H1 (cell line): ENCODE measurements around the gene TMPO. TPM values are rescaled to one million over a fixed set of nuclear protein-coding genes. Genes with fewer than 3 reads are reported as not detected.

Source experiments
- CTCF ChIA-PET: fragments of 300-600 bp; sonication (Branson Sonifier 250); formaldehyde crosslinking; loops from one replicate; lab custom pipeline; 2021; ENCODE audit not compliant: partially characterized antibody; lab: Charles Lee
- POLR2A ChIA-PET: fragments of 300-600 bp; sonication (Branson Sonifier 250); formaldehyde crosslinking; loops from one replicate; lab custom pipeline; 2021; ENCODE audit warnings: inconsistent platforms; ENCODE audit not compliant: partially characterized antibody; lab: Charles Lee
- DNase-seq, 2 experiments: peaks; one replicate each; pipeline versions ENCODE4 v3.0.0 to v3.0.0-alpha.2; 2010 to 2022; ENCODE audit warnings: low spot score in 2 of 2, low read depth in 1 of 2, mixed read lengths in 1 of 2
- FAIRE-seq: peaks from 2 replicates; lab custom pipeline; 2011; peaks lifted over from hg19 to GRCh38; lab: Jason Lieb, UNC
- H2AFZ ChIP-seq: 2 replicates; pipeline ENCODE4 v1.8.1; 2012; ENCODE audit warnings: low read length, inconsistent platforms
- H2AK5ac ChIP-seq: 2 replicates; pipeline ENCODE4 v1.6.1; 2013; ENCODE audit warnings: low read depth, low read length
- H2BK120ac ChIP-seq: replicated peaks from 2 replicates; pipeline ENCODE3; 2013; ENCODE audit warnings: low read depth, low read length, inconsistent platforms
- H2BK12ac ChIP-seq: 2 replicates; pipeline ENCODE4 v1.6.1; 2013; ENCODE audit warnings: low read depth, low read length
- H2BK15ac ChIP-seq: 2 replicates; pipeline ENCODE4 v1.6.1; 2013; ENCODE audit warnings: low read length
- H2BK20ac ChIP-seq: 2 replicates; pipeline ENCODE4 v1.6.1; 2013; ENCODE audit warnings: low read length
- H2BK5ac ChIP-seq: 2 replicates; pipeline ENCODE4 v1.6.1; 2013; ENCODE audit warnings: low read depth, low read length
- H3K14ac ChIP-seq: 2 replicates; pipeline ENCODE4 v1.6.1; 2013; ENCODE audit warnings: inconsistent platforms; ENCODE audit not compliant: insufficient read length
- H3K18ac ChIP-seq: 2 replicates; pipeline ENCODE4 v1.6.1; 2013; ENCODE audit warnings: low read length; ENCODE audit errors: extremely low read depth
- H3K23ac ChIP-seq: 2 replicates; pipeline ENCODE4 v1.6.1; 2013; ENCODE audit warnings: inconsistent platforms; ENCODE audit not compliant: insufficient read length
- H3K23me2 ChIP-seq: 2 replicates; pipeline ENCODE4 v1.6.1; 2013; ENCODE audit warnings: low read depth, low read length
- H3K27ac ChIP-seq: 2 replicates; pipeline ENCODE4 v1.6.1; 2011; ENCODE audit warnings: low read depth, low read length, inconsistent platforms
- H3K27me3 ChIP-seq, 4 experiments: replicated peaks in 1 of 4; 1 replicate in 1 of 4; 2 replicates in 3 of 4; pipeline versions ENCODE4 v1.6.1 to v1.8.1; 2011 to 2013; ENCODE audit warnings: low read length in 3 of 4, mild to moderate bottlenecking in 3 of 4, inconsistent platforms in 2 of 4, mixed read lengths in 2 of 4, moderate library complexity in 1 of 4; ENCODE audit not compliant: control insufficient read depth in 3 of 4, insufficient read depth in 3 of 4; ENCODE audit errors: extremely low read depth in 1 of 4
- H3K36me3 ChIP-seq, 4 experiments: 2 replicates each; pipeline versions ENCODE4 v1.6.1 to v1.8.1; 2011 to 2013; ENCODE audit warnings: mild to moderate bottlenecking in 4 of 4, low read length in 3 of 4, moderate library complexity in 2 of 4, control low read depth in 1 of 4, inconsistent platforms in 1 of 4; ENCODE audit not compliant: insufficient read depth in 4 of 4, control insufficient read depth in 2 of 4
- H3K4ac ChIP-seq: replicated peaks from 2 replicates; pipeline ENCODE3; 2013; ENCODE audit warnings: low read length, low read depth, mixed read lengths, inconsistent platforms; ENCODE audit not compliant: insufficient read length
- H3K4me1 ChIP-seq, 4 experiments: replicated peaks in 1 of 4; 1 replicate in 1 of 4; 2 replicates in 3 of 4; pipeline versions ENCODE4 v1.6.1 to v1.8.1; 2011 to 2013; ENCODE audit warnings: low read length in 3 of 4, inconsistent platforms in 2 of 4, mixed read lengths in 1 of 4; ENCODE audit not compliant: insufficient read depth in 4 of 4, control insufficient read depth in 3 of 4
- H3K4me2 ChIP-seq, 2 experiments: 2 replicates each; pipeline versions ENCODE4 v1.6.1 to v1.8.1; 2011 to 2013; ENCODE audit warnings: low read depth in 2 of 2, low read length in 2 of 2, control low read depth in 1 of 2, inconsistent platforms in 1 of 2, mild to moderate bottlenecking in 1 of 2; ENCODE audit not compliant: insufficient read depth in 1 of 2
- H3K4me3 ChIP-seq, 4 experiments: fragments of 200-600, 300-600 bp in 1 of 4; sonication (generic), shearing (Covaris generic), sonication (Bioruptor Twin) in 1 of 4; 2 replicates each; pipeline versions ENCODE4 v1.5.1 to v1.8.1; 2011 to 2016; ENCODE audit warnings: low read length in 4 of 4, low read depth in 3 of 4, control low read depth in 2 of 4, inconsistent platforms in 2 of 4, mild to moderate bottlenecking in 2 of 4, mixed read lengths in 1 of 4, moderate library complexity in 1 of 4; ENCODE audit not compliant: insufficient read depth in 2 of 4; ENCODE audit errors: extremely low read depth in 1 of 4
- H3K56ac ChIP-seq: replicated peaks from 2 replicates; pipeline ENCODE3; 2013; ENCODE audit warnings: low read depth, mild to moderate bottlenecking, mixed read lengths, low read length, inconsistent platforms; ENCODE audit not compliant: insufficient read length
- H3K79me1 ChIP-seq: 2 replicates; pipeline ENCODE4 v1.6.1; 2013; ENCODE audit warnings: low read depth, low read length, control low read depth
- H3K79me2 ChIP-seq, 2 experiments: 2 replicates each; pipeline versions ENCODE4 v1.6.1 to v1.8.1; 2012 to 2013; ENCODE audit warnings: low read length in 2 of 2, mild to moderate bottlenecking in 2 of 2, inconsistent platforms in 1 of 2; ENCODE audit not compliant: insufficient read depth in 2 of 2, control insufficient read depth in 1 of 2
- H3K9ac ChIP-seq, 4 experiments: replicated peaks in 1 of 4; 1 replicate in 1 of 4; 2 replicates in 3 of 4; pipeline versions ENCODE4 v1.6.1 to v1.8.1; 2011 to 2013; ENCODE audit warnings: low read depth in 3 of 4, low read length in 3 of 4, control low read depth in 2 of 4, mild to moderate bottlenecking in 2 of 4, moderate library complexity in 2 of 4, inconsistent platforms in 1 of 4; ENCODE audit errors: extremely low read depth in 1 of 4
- H3K9me3 ChIP-seq, 2 experiments: 2 replicates each; pipeline versions ENCODE4 v1.6.1 to v1.8.1; 2012 to 2013; ENCODE audit warnings: mild to moderate bottlenecking in 2 of 2, moderate library complexity in 2 of 2, control low read depth in 1 of 2, inconsistent platforms in 1 of 2, low read depth in 1 of 2, low read length in 1 of 2, mixed read lengths in 1 of 2; ENCODE audit not compliant: insufficient read depth in 2 of 2
- H4K20me1 ChIP-seq, 2 experiments: replicated peaks in 1 of 2; 2 replicates each; pipeline versions ENCODE3 to v1.8.1; 2011 to 2013; ENCODE audit warnings: inconsistent platforms in 2 of 2, low read length in 2 of 2, mild to moderate bottlenecking in 1 of 2; ENCODE audit not compliant: insufficient read depth in 2 of 2, control insufficient read depth in 1 of 2
- H4K5ac ChIP-seq: 2 replicates; pipeline ENCODE4 v1.6.1; 2013; ENCODE audit warnings: low read length, low read depth, mixed read lengths, inconsistent platforms; ENCODE audit not compliant: insufficient read length
- H4K8ac ChIP-seq: 2 replicates; pipeline ENCODE4 v1.8.0; 2013; ENCODE audit warnings: mild to moderate bottlenecking, moderate library complexity, low read length, inconsistent platforms; ENCODE audit not compliant: insufficient read depth; ENCODE audit errors: extremely low read depth
- H4K91ac ChIP-seq: replicated peaks from 2 replicates; pipeline ENCODE3; 2013; ENCODE audit warnings: low read length, mixed read lengths, inconsistent platforms; ENCODE audit not compliant: insufficient read length
- EZH2 ChIP-seq: fragments of 200-600 bp; sonication (generic); IDR thresholded peaks from 2 replicates; pipeline ENCODE4 v1.7.1; 2012; ENCODE audit warnings: low read depth, mild to moderate bottlenecking, moderate library complexity, low read length, inconsistent platforms; ENCODE audit not compliant: severe bottlenecking
- GTF2F1 ChIP-seq: IDR thresholded peaks from 2 replicates; pipeline ENCODE4 v1.6.1; 2012; ENCODE audit warnings: low read depth, low read length, improper control_type of control experiment, borderline replicate concordance
- RNF2 ChIP-seq: fragments of 200-900, 300-1000 bp; sonication (generic); IDR thresholded peaks from 2 replicates; pipeline ENCODE4 v1.7.1; 2016; ENCODE audit warnings: borderline replicate concordance, low read depth, mild to moderate bottlenecking, antibody characterized with exemption, low read length; ENCODE audit not compliant: poor library complexity, severe bottlenecking; ENCODE audit errors: missing control alignments
- TAF1 ChIP-seq: IDR thresholded peaks from 2 replicates; pipeline ENCODE4 v1.6.1; 2011; ENCODE audit warnings: mild to moderate bottlenecking, low read depth, low read length
- WGBS, 2 experiments: shearing (Covaris generic) in 1 of 2; methylation state at CpG; one replicate each; pipeline versions ENCODE4 v1.1.6 to v1.1.7; 2013 to 2015; ENCODE audit warnings: low lambda C conversion rate in 2 of 2, mixed read lengths in 2 of 2, inconsistent platforms in 1 of 2, low coverage in 1 of 2, missing lambda C conversion rate in 1 of 2; ENCODE audit not compliant: insufficient replicate concordance in 2 of 2, insufficient coverage in 1 of 2, insufficient read length in 1 of 2; ENCODE audit errors: extremely low coverage in 1 of 2, missing lambda C conversion rate in 1 of 2; 5-methylcytosine and 5-hydroxymethylcytosine counted together
- polyA plus RNA-seq, 7 experiments: library from polyadenylated mRNA; depleted of rRNA in 3 of 7; stranded (reverse) in 5 of 7; unstranded in 2 of 7; fragments of >200 nt in 5 of 7; fragments of 200-250 nt in 2 of 7; gene quantifications; 1 replicate in 5 of 7; 2 replicates in 1 of 7; 4 replicates in 1 of 7; pipeline versions ENCODE4 v1.2.1 to v1.2.3, GENCODE V29; 2011 to 2013; ENCODE audit warnings: missing spikeins in 2 of 7, mixed read lengths in 2 of 7
- total RNA-seq: library from RNA; stranded (reverse); fragmentation: NEBNext Ultra II Directional; extraction: Animal tissue kit (Norgen Biotek cat#: 25700); gene quantifications from 2 replicates; pipeline ENCODE4 v1.2.1, GENCODE V29; 2021
- TF ChIP-seq, protein P1 (sequence below): IDR thresholded peaks from 2 replicates; pipeline ENCODE4 v1.6.1; 2012; ENCODE audit warnings: low read length, inconsistent platforms
- TF ChIP-seq, protein P2 (sequence below), 3 experiments: IDR thresholded peaks; 1 replicate in 2 of 3; 2 replicates in 1 of 3; pipeline versions ENCODE4 v1.5.1 to v1.6.1; 2011; ENCODE audit warnings: low read length in 3 of 3, mild to moderate bottlenecking in 3 of 3, inconsistent platforms in 2 of 3, low read depth in 1 of 3, moderate library complexity in 1 of 3; ENCODE audit not compliant: insufficient read depth in 1 of 3; ENCODE audit errors: control extremely low read depth in 1 of 3

TMPO gene
- total and polyA plus RNA-seq, 2 of the 8 experiments (the other 6 are each of a cell fraction or from before 2014, with no cell fraction given), result 43.9 to 195 TPM

GRCh38 chr12:98466640-98467400 lies 48.6 kb upstream of the TMPO start:
- H4K5ac ChIP-seq, result no peak overlapping the region
- no peak overlapping the region for H3K18ac ChIP-seq
- H3K36me3 ChIP-seq, result no peaks in the 10 kb centered on the region
- H3K23me2 ChIP-seq, result no peaks in the 10 kb centered on the region
- H4K20me1 ChIP-seq, result no peaks in the 10 kb centered on the region
- H3K9me3 ChIP-seq, result no peaks in the 10 kb centered on the region
- no peaks in the 10 kb centered on the region for H3K79me2 ChIP-seq
- ChIA-PET POLR2A (interaction anchor here (1.1 kb wide), 1 partner anchor 49 kb away, joined by 4 read pairs; the partner anchor contains the start of gene TMPO), CTCF (interaction anchor here (0.5 to 2.2 kb wide), 6 partner anchors 13 to 197 kb away, joined by 3 to 6 read pairs (median 4); no protein-coding TSS in a partner anchor)
- H3K9ac ChIP-seq, result no peak overlapping the region
- no peak overlapping the region for H4K91ac ChIP-seq
- H3K27me3 ChIP-seq, result no peaks in the 10 kb centered on the region
- no peak overlapping the region for H2AK5ac ChIP-seq
- no peak overlapping the region for H3K23ac ChIP-seq
- no peak overlapping the region for H4K8ac ChIP-seq
- no peaks in the 10 kb centered on the region for H3K79me1 ChIP-seq
- H2BK20ac ChIP-seq, result no peak overlapping the region
- no peak overlapping the region for H3K14ac ChIP-seq
- no peak overlapping the region for H2AFZ ChIP-seq
- no peak overlapping the region for H2BK5ac ChIP-seq
- FAIRE-seq, result no peak
- H2BK12ac ChIP-seq, result no peak overlapping the region
- 94% methylated on average over 5 of the region's 5 CpGs; no CpG with 5 or more reads in 1 of the 2 experiments for WGBS, 2 experiments
- H2BK15ac ChIP-seq, result no peak overlapping the region
- no peak for DNase-seq
- no peak overlapping the region for H3K4me3 ChIP-seq
- no peak overlapping the region for H3K27ac ChIP-seq
- no peak overlapping the region for H3K4me2 ChIP-seq
- H3K4ac ChIP-seq, result no peak overlapping the region
- no peak overlapping the region for H2BK120ac ChIP-seq
- no peaks in the 10 kb centered on the region for H3K4me1 ChIP-seq
- no peak overlapping the region for H3K56ac ChIP-seq
- TF ChIP-seq GTF2F1 (no peak), TAF1 (no peak), RNF2 (no peak), EZH2 (no peak)
- TF ChIP-seq, protein P1, sequence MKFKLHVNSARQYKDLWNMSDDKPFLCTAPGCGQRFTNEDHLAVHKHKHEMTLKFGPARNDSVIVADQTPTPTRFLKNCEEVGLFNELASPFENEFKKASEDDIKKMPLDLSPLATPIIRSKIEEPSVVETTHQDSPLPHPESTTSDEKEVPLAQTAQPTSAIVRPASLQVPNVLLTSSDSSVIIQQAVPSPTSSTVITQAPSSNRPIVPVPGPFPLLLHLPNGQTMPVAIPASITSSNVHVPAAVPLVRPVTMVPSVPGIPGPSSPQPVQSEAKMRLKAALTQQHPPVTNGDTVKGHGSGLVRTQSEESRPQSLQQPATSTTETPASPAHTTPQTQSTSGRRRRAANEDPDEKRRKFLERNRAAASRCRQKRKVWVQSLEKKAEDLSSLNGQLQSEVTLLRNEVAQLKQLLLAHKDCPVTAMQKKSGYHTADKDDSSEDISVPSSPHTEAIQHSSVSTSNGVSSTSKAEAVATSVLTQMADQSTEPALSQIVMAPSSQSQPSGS, result no peak
- TF ChIP-seq, protein P2, sequence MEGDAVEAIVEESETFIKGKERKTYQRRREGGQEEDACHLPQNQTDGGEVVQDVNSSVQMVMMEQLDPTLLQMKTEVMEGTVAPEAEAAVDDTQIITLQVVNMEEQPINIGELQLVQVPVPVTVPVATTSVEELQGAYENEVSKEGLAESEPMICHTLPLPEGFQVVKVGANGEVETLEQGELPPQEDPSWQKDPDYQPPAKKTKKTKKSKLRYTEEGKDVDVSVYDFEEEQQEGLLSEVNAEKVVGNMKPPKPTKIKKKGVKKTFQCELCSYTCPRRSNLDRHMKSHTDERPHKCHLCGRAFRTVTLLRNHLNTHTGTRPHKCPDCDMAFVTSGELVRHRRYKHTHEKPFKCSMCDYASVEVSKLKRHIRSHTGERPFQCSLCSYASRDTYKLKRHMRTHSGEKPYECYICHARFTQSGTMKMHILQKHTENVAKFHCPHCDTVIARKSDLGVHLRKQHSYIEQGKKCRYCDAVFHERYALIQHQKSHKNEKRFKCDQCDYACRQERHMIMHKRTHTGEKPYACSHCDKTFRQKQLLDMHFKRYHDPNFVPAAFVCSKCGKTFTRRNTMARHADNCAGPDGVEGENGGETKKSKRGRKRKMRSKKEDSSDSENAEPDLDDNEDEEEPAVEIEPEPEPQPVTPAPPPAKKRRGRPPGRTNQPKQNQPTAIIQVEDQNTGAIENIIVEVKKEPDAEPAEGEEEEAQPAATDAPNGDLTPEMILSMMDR (IDR thresholded peaks at IDR 0.05; ENCODE audit: control extremely low read depth in 1 of 3, insufficient read depth in 1 of 3, low read depth in 1 of 3, low read length in 3 of 3), result no peak
